Skeletal muscle cell (primary cell): ENCODE data around the gene ZFP62.
"Not testable (repeated sequence)": the region's sequence is repeated elsewhere in the genome, so short reads cannot be mapped to it uniquely, and the experiment has no call there.

ENCODE experiments used
- DNase-seq: peaks from one replicate; pipeline ENCODE4 v3.0.0-alpha.2; 2010; ENCODE audit warnings: low read depth
- H3K4me3 ChIP-seq: 2 replicates; pipeline ENCODE4 v1.5.1; 2011; ENCODE audit warnings: low read depth, mild to moderate bottlenecking, control low read depth, low read length, moderate library complexity

ZFP62 gene

GRCh38 chr5:180860887-180861822, at the start of gene ZFP62:
Gene ZFP62, minus strand, starts transcription at chr5:180861276. Its CDS starts 57 bp downstream, at chr5:180861219.
- DNase-seq, result peak; percentile 71
- H3K4me3 ChIP-seq, result peak within 1 kb of the TSS; percentile 86

- no peak overlapping the region for H3K4me3 ChIP-seq
Observed at GRCh38 chr5:180910735-180911134, 49.7 kb upstream of the ZFP62 start.

GRCh38 chr5:180910182-180910581, 49.1 kb upstream of the ZFP62 start:
- no peak for DNase-seq
- H3K4me3 ChIP-seq, result no peak overlapping the region

More at GRCh38 chr5:180910735-180911134, 49.7 kb upstream of the ZFP62 start:
- DNase-seq, result no peak

- H3K4me3 ChIP-seq, result no peak overlapping the region
Observed at GRCh38 chr5:180909782-180910181, 48.7 kb upstream of the ZFP62 start.

GRCh38 chr5:180908998-180909731, 48.1 kb upstream of the ZFP62 start:
- H3K4me3 ChIP-seq, result no peak overlapping the region
- no peak for DNase-seq

More at GRCh38 chr5:180909782-180910181, 48.7 kb upstream of the ZFP62 start:
- DNase-seq, result no peak

DNA sequence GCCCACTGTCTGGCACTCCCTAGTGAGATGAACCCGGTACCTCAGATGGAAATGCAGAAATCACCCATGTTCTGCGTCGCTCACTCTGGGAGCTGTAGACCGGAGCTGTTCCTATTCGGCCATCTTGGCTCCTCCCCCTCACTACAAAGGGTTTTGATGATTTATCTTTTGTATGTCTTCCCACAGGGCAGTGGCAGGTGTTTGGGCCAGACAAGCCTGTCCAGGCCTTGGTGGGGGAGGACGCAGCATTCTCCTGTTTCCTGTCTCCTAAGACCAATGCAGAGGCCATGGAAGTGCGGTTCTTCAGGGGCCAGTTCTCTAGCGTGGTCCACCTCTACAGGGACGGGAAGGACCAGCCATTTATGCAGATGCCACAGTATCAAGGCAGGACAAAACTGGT, 47.3 kb upstream of the ZFP62 start:
- no peak for DNase-seq

GRCh38 chr5:180901319-180902009, 40.4 kb upstream of the ZFP62 start:
- DNase-seq, result no peak
- H3K4me3 ChIP-seq, result no peak overlapping the region

More for the DNA sequence above, 47.3 kb upstream of the ZFP62 start:
- no peak overlapping the region for H3K4me3 ChIP-seq

DNA sequence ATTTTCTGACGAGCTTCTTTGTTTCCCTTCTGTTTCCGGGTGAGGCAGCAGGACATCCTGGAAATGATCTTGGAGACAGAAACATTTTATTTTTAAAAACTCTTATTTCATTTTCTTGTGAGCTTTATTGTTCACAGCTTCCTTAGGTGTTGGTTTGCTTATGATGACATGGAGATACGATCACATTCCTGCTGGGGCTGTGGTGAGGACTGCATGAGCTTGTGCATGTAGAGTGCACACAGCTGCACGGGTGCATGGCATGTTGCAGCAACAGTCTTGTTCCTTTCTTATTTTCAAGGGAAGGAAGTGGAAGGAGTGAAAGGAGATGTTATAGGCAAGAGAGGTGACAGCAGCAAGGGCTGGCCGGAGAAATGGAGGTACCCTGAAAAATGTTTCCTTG, 39.1 kb upstream of the ZFP62 start:
- no peak overlapping the region for H3K4me3 ChIP-seq
- DNase-seq, result no peak

DNA sequence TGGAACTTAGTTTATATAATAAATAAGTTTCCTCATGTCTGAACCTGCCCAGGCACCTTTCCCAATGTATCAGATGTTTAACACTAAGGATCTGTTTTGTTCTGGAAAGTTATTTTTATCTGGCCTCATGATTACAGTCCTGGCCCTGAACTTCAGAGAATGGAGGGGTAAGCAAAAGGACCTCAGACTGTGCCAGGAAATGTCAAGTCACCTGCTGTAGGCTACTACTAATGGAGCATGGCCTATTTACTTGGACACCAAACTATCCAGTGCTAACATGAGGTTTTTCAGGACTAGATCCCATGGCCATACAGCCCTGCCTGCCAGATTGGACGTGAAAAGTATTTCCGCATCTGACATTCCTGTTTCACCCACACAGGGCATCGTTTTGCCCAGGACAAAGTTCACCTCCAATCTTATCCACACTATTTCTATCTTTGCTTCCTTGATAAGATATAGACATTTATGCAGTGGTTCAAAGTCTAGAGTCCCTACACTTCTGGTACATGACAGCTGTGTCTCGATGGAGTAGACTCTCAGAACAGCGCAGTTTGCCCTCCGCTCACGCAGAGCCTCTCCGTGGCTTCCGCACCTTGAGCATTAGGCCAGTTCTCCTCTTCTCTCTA, 37.7 kb upstream of the ZFP62 start, which contains the start of gene BTNL8:
Gene BTNL8, plus strand, starts transcription at position 539 of the 626 bp plus-strand sequence. CDS start 152 bp downstream, outside the sequence.
- DNase-seq, result no peak
- H3K4me3 ChIP-seq, result no peak within 1 kb of the TSS

- DNase-seq, H3K4me3 ChIP-seq: not testable (repeated sequence)
Observed at GRCh38 chr5:180895330-180895729, 34.3 kb upstream of the ZFP62 start.

GRCh38 chr5:180889381-180889780, 28.3 kb upstream of the ZFP62 start:
- no peak overlapping the region for H3K4me3 ChIP-seq
- no peak for DNase-seq

DNA sequence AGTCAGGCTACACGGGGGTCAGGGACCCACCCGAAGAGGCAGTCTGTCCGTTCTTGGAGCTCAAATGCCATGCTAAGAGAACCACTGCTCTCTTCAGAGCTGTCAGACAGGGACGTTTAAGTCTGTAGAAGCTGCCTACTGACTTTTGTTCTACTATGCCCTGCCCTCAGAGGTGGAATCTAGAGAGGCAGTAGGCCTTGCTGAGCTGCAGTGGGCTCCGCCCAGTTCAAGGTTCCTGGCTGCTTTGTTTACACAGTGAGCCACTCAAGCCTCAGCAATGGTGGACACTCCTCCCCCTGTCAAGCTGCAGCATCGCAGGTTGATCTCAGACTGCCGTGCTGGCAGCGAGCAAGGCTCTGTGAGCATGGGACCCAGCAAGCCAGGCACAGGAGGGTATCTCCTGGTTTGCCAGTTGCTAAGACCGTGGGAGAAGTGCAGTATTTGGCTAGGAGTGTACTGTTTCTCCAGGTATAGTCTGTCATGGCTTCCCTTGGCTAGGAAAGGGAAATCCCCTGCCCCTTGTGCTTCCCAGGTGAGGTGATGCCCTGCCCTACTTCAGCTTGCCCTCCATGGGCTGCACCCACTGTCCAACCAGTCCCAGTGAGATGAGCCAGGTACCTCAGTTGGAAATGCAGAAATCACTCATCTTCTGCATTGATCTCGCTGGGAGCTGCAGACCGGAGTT, 24.9 kb upstream of the ZFP62 start:
- not testable (repeated sequence) for DNase-seq

GRCh38 chr5:180875860-180876426, 14.9 kb upstream of the ZFP62 start:
- H3K4me3 ChIP-seq, result no peak overlapping the region
- no peak for DNase-seq

More for the DNA sequence above, 24.9 kb upstream of the ZFP62 start:
- not testable (repeated sequence) for H3K4me3 ChIP-seq

DNA sequence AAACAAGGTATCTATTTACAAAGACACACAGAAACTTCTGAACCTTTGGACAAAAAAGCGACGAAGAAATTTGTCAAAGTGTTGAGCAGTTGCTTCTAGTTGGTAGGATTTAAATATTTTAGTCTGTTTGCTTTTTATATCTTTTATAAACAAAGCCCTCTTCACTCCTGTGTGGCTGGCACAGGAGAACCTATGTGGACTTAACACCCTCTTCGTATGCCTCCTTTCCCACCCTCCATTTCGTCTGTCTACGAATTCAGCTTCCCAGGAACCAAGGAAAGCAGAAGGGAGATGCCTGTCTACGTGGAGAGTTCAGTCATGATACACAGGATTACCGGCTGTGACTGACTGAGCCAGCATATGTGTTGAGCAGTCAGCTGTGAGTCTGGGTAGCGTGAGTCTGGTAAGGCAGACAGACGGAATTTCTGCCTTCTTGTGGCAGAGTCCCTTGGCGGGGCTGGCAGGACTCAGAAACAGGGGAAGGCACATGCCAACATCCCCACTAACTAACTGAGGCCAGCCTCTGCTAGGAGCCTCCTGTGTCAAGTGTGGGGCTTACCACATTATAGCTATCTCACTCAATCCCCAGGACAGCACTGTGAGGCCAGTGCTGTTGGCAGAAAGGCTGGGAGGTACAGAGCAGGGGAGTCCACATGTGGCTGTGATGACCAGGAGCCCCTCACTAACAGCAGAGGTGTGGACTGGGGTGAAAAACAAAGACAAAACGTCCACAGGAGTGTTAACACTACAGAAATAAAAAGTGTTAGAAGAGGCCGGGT, 13.9 kb upstream of the ZFP62 start:
- DNase-seq, result no peak
- no peak overlapping the region for H3K4me3 ChIP-seq

GRCh38 chr5:180873615-180874520, 12.8 kb upstream of the ZFP62 start:
- DNase-seq, result no peak
- no peak overlapping the region for H3K4me3 ChIP-seq

DNA sequence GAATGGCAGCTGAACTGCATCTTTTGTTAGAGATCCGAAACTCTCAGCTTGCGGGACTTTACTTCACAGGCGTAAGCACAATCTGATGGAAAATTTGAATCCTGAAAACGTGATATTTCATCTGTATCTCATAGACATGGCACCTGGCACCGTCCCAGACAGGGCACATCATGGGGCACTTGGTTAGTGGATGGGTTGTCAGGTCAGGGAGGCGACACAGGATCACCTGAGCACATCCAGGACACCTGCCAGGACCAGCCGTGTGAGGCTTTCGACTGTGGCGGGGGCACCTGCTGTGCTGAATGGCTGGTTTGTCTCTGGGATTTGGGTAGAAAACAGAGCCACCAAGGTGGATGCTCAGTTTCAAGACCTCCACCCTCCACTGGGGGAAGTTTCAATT, 11.3 kb upstream of the ZFP62 start:
- DNase-seq, result no peak
- no peak overlapping the region for H3K4me3 ChIP-seq
